K562 (cell line): ENCODE data around the gene TAPBPL. TPM values are rescaled to one million over a fixed set of nuclear protein-coding genes. Genes with fewer than 3 reads are reported as not detected.

Experiments
- ATF1 ChIP-seq, 2 experiments: fragments of 450-650 bp in 1 of 2; IDR thresholded peaks; 2 replicates each; pipeline ENCODE4 v1.6.1; 2016; ENCODE audit warnings: missing compliant biosample characterization in 1 of 2, missing genetic modification characterization in 1 of 2
- DPF2 ChIP-seq: fragments of 450-650 bp; IDR thresholded peaks from 2 replicates; pipeline ENCODE4 v1.6.1; 2016
- MIER1 ChIP-seq: fragments of 450-650 bp; IDR thresholded peaks from 2 replicates; pipeline ENCODE4 v1.6.1; 2016; ENCODE audit warnings: antibody characterized with exemption, mild to moderate bottlenecking, low read depth
- NFE2 ChIP-seq: IDR thresholded peaks from 2 replicates; pipeline ENCODE4 v1.6.1; 2014; ENCODE audit warnings: antibody characterized with exemption, low read depth
- NR2C2 ChIP-seq, 2 experiments: fragments of 200-800 bp in 1 of 2; sonication (Bioruptor generic) in 1 of 2; sonication (generic) in 1 of 2; formaldehyde crosslinking in 1 of 2; IDR thresholded peaks; 2 replicates each; pipeline versions ENCODE4 v1.6.1 to v1.8.0; 2016 to 2022; ENCODE audit warnings: mild to moderate bottlenecking in 1 of 2, missing compliant biosample characterization in 1 of 2, missing genetic modification characterization in 1 of 2, missing genetic modification reagents in 1 of 2
- PTTG1 ChIP-seq: fragments of 450-650 bp; IDR thresholded peaks from 2 replicates; pipeline ENCODE4 v1.6.1; 2016; ENCODE audit warnings: low read depth, mild to moderate bottlenecking, missing genetic modification characterization, missing compliant biosample characterization
- SETDB1 ChIP-seq: IDR thresholded peaks from one replicate; pipeline ENCODE4 v1.6.1; 2012; ENCODE audit warnings: low read length, control low read depth, inconsistent platforms
- SUPT5H ChIP-seq: fragments of 450-650 bp; IDR thresholded peaks from 2 replicates; pipeline ENCODE4 v1.6.1; 2016
- TAF1 ChIP-seq: IDR thresholded peaks from 2 replicates; pipeline ENCODE4 v1.6.1; 2011; ENCODE audit warnings: mild to moderate bottlenecking, low read length, moderate library complexity; ENCODE audit not compliant: insufficient read depth, control insufficient read depth, severe bottlenecking; ENCODE audit errors: extremely low read depth
- ZNF274 ChIP-seq: IDR thresholded peaks from 2 replicates; pipeline ENCODE4 v1.6.1; 2011; ENCODE audit warnings: low read depth, mild to moderate bottlenecking, low read length, moderate library complexity, borderline replicate concordance
- ZNF707 ChIP-seq: fragments of 250-450 bp; sonication (Bioruptor Pico); conservative IDR thresholded peaks from 2 replicates; pipeline ENCODE4 v1.8.0; 2022; ENCODE audit warnings: inconsistent platforms, mild to moderate bottlenecking, moderate library complexity
- polyA plus RNA-seq, 8 experiments: library from polyadenylated mRNA; depleted of rRNA in 4 of 8; stranded (reverse) in 5 of 8; unstranded in 3 of 8; fragments of >200 nt; fragmentation: Nextera tagmentation in 2 of 8; fragmentation: Illumina TruSeq in 1 of 8; extraction: Ambion mirVana in 2 of 8; extraction: Trizol in 1 of 8; gene quantifications; 2 replicates each; pipeline versions ENCODE4 v1.2.1 to v1.2.3, GENCODE V29; 2011 to 2014; ENCODE audit warnings: inconsistent platforms in 1 of 8, missing spikeins in 1 of 8
- total RNA-seq, 7 experiments: library from RNA; depleted of rRNA in 6 of 7; stranded (reverse); fragments of >200 nt in 6 of 7; fragmentation: Illumina TruSeq in 2 of 7; extraction: Trizol in 2 of 7; gene quantifications; 2 replicates each; pipeline versions ENCODE4 v1.2.1 to v1.2.3, GENCODE V29; 2011 to 2021; ENCODE audit warnings: low replicate concordance in 1 of 7
- TF ChIP-seq, protein P1 (sequence below), 2 experiments: fragments of 150-350 bp in 1 of 2; IDR thresholded peaks; 2 replicates each; pipeline ENCODE4 v1.6.1; 2012 to 2016; ENCODE audit warnings: low read depth in 2 of 2, low read length in 2 of 2, mild to moderate bottlenecking in 1 of 2, moderate library complexity in 1 of 2
- TF ChIP-seq, protein P2 (sequence below), 3 experiments: fragments of 200-800 bp in 1 of 3; fragments of 250-450 bp in 1 of 3; fragments of 450-650 bp in 1 of 3; sonication (Bioruptor Pico) in 1 of 3; sonication (Bioruptor generic) in 1 of 3; formaldehyde crosslinking in 1 of 3; IDR thresholded peaks; 2 replicates each; pipeline versions ENCODE4 v1.6.1 to v1.8.0; 2016 to 2022; ENCODE audit warnings: mild to moderate bottlenecking in 2 of 3, missing genetic modification characterization in 2 of 3, missing compliant biosample characterization in 1 of 3, moderate library complexity in 1 of 3
- TF ChIP-seq, protein P3 (sequence below), 2 experiments: IDR thresholded peaks in 1 of 2; conservative IDR thresholded peaks in 1 of 2; 2 replicates each; pipeline ENCODE4 v1.6.1; 2016; ENCODE audit warnings: low read depth in 2 of 2, mild to moderate bottlenecking in 1 of 2, missing compliant biosample characterization in 1 of 2, missing genetic modification characterization in 1 of 2, moderate library complexity in 1 of 2

The TAPBPL gene
- total and polyA plus RNA-seq, 9 of the 15 experiments (the other 6 are each of a cell fraction or from before 2014, with no cell fraction given): 0.29 to 1.6 (median 0.45) TPM

GRCh38 chr12:6493497-6494257 is 41.8 kb downstream of the TAPBPL start, which contains the start of gene NCAPD2 (continued):
- TF ChIP-seq, protein P1, sequence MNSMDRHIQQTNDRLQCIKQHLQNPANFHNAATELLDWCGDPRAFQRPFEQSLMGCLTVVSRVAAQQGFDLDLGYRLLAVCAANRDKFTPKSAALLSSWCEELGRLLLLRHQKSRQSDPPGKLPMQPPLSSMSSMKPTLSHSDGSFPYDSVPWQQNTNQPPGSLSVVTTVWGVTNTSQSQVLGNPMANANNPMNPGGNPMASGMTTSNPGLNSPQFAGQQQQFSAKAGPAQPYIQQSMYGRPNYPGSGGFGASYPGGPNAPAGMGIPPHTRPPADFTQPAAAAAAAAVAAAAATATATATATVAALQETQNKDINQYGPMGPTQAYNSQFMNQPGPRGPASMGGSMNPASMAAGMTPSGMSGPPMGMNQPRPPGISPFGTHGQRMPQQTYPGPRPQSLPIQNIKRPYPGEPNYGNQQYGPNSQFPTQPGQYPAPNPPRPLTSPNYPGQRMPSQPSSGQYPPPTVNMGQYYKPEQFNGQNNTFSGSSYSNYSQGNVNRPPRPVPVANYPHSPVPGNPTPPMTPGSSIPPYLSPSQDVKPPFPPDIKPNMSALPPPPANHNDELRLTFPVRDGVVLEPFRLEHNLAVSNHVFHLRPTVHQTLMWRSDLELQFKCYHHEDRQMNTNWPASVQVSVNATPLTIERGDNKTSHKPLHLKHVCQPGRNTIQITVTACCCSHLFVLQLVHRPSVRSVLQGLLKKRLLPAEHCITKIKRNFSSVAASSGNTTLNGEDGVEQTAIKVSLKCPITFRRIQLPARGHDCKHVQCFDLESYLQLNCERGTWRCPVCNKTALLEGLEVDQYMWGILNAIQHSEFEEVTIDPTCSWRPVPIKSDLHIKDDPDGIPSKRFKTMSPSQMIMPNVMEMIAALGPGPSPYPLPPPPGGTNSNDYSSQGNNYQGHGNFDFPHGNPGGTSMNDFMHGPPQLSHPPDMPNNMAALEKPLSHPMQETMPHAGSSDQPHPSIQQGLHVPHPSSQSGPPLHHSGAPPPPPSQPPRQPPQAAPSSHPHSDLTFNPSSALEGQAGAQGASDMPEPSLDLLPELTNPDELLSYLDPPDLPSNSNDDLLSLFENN (IDR thresholded peaks at IDR 0.05; ENCODE audit: low read depth in 2 of 2, low read length in 2 of 2): no peak
- no peak for TF ChIP-seq NR2C2 (CRISPR knock-in tag; IDR thresholded peaks at IDR 0.05)
- peak; percentile 44; the same call in 1 of the 2 replicates for TF ChIP-seq NR2C2 (tag; IDR thresholded peaks at IDR 0.05)
- no peak; the same call in 1 of the 2 replicates for TF ChIP-seq DPF2
- TF ChIP-seq ZNF274: no peak
- no peak for TF ChIP-seq MIER1
- TF ChIP-seq PTTG1: no peak
- TF ChIP-seq NFE2: no peak
- TF ChIP-seq SETDB1: no peak
- peak; percentile 32 for TF ChIP-seq TAF1
- TF ChIP-seq ATF1 (CRISPR knock-in tag; IDR thresholded peaks at IDR 0.05): no peak
- TF ChIP-seq ATF1 (tag; IDR thresholded peaks at IDR 0.05): peak; percentile 65
- TF ChIP-seq SUPT5H: peak; percentile 65
- no peak for TF ChIP-seq ZNF707 (CRISPR knock-in tag)
- TF ChIP-seq, protein P2, sequence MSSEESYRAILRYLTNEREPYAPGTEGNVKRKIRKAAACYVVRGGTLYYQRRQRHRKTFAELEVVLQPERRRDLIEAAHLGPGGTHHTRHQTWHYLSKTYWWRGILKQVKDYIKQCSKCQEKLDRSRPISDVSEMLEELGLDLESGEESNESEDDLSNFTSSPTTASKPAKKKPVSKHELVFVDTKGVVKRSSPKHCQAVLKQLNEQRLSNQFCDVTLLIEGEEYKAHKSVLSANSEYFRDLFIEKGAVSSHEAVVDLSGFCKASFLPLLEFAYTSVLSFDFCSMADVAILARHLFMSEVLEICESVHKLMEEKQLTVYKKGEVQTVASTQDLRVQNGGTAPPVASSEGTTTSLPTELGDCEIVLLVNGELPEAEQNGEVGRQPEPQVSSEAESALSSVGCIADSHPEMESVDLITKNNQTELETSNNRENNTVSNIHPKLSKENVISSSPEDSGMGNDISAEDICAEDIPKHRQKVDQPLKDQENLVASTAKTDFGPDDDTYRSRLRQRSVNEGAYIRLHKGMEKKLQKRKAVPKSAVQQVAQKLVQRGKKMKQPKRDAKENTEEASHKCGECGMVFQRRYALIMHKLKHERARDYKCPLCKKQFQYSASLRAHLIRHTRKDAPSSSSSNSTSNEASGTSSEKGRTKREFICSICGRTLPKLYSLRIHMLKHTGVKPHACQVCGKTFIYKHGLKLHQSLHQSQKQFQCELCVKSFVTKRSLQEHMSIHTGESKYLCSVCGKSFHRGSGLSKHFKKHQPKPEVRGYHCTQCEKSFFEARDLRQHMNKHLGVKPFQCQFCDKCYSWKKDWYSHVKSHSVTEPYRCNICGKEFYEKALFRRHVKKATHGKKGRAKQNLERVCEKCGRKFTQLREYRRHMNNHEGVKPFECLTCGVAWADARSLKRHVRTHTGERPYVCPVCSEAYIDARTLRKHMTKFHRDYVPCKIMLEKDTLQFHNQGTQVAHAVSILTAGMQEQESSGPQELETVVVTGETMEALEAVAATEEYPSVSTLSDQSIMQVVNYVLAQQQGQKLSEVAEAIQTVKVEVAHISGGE (CRISPR knock-in tag; IDR thresholded peaks at IDR 0.05): peak in 1 of 3 experiments; percentile 95; a peak in 2 of 6 replicates
- TF ChIP-seq, protein P3, sequence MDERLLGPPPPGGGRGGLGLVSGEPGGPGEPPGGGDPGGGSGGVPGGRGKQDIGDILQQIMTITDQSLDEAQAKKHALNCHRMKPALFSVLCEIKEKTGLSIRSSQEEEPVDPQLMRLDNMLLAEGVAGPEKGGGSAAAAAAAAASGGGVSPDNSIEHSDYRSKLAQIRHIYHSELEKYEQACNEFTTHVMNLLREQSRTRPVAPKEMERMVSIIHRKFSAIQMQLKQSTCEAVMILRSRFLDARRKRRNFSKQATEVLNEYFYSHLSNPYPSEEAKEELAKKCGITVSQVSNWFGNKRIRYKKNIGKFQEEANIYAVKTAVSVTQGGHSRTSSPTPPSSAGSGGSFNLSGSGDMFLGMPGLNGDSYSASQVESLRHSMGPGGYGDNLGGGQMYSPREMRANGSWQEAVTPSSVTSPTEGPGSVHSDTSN (CRISPR knock-in tag; IDR thresholded peaks at IDR 0.05; ENCODE audit: low read depth): no peak
- TF ChIP-seq, protein P3 (tag; conservative IDR thresholded peaks at IDR 0.05; ENCODE audit: low read depth): no peak
